Measurements from ENCODE around the gene ARMC10. TPM values are rescaled to one million over a fixed set of nuclear protein-coding genes. Genes with fewer than 3 reads are reported as not detected.
"Not testable (repeated sequence)": the region's sequence is repeated elsewhere in the genome, so short reads cannot be mapped to it uniquely, and the experiment has no call there.

The ARMC10 gene
- total and polyA plus RNA-seq, 9 of the 15 experiments (the other 6 are each of a cell fraction or from before 2014, with no cell fraction given) = 17.0 to 113 (median 72.6) TPM

DNA sequence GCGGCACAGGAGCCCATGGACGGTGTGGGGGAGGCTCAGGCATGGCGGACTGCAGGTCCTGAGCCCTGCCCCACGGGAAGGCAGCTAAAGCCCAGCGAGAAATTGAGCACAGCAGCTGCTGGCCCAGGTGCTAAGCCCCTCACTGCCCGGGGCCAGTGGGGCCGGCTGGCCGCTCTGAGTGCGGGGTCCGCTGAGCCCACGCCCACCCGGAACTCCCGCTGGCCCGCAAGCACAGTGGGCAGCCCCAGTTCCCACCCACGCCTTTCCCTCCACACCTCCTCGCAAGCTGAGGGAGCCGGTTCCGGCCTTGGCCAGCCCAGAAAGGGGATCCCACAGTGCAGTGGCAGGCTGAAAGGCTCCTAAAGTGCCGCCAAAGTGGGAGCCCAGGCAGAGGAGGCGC, 40.6 kb upstream of the ARMC10 start:
- BruUV-seq (replicated peaks); H3K36me3 ChIP-seq (ENCODE audit: control insufficient read depth, insufficient read depth, low read length); H3K9ac ChIP-seq (ENCODE audit: insufficient read depth in 1 of 2, low read depth in 2 of 2, low read length in 2 of 2); H3K4me2 ChIP-seq (ENCODE audit: insufficient read depth, low read length); H3K9me1 ChIP-seq (ENCODE audit: control insufficient read depth, insufficient read depth, low read length); in situ Hi-C loops (cut with MboI); H3K9me3 ChIP-seq (replicated peaks; ENCODE audit: control insufficient read depth, insufficient read depth, low read depth, low read length); intact Hi-C loops (cut with micrococcal nuclease); DNase-seq (ENCODE audit: extremely low read depth in 1 of 4, low spot score in 3 of 4); H3K79me2 ChIP-seq (ENCODE audit: control insufficient read depth, insufficient read depth, low read length); H4K20me1 ChIP-seq (replicated peaks; ENCODE audit: control insufficient read depth, insufficient read depth, low read length); H3K4me3 ChIP-seq; H3K27me3 ChIP-seq (ENCODE audit: control insufficient read depth in 2 of 2, insufficient read depth in 2 of 2, low read length in 2 of 2); POLR2A ChIA-PET; H2AFZ ChIP-seq (ENCODE audit: low read depth, low read length); ATAC-seq; CTCF ChIA-PET (ENCODE audit: low intra/inter-chr PET ratio); FAIRE-seq; H3K27ac ChIP-seq (ENCODE audit: extremely low read depth, low read depth, low read length): not testable (repeated sequence)
- WGBS (ENCODE audit: insufficient coverage, low coverage, missing lambda C conversion rate) = 80% methylated on average over 17 of the region's 20 CpGs
- H3K4me1 ChIP-seq (replicated peaks in 1 of 2; ENCODE audit: control insufficient read depth in 2 of 2, insufficient read depth in 2 of 2, low read length in 2 of 2) = peaks cover 6 to 15% of the 10 kb centered on the region in 2 experiments; a peak in 4 of 5 replicates

DNA sequence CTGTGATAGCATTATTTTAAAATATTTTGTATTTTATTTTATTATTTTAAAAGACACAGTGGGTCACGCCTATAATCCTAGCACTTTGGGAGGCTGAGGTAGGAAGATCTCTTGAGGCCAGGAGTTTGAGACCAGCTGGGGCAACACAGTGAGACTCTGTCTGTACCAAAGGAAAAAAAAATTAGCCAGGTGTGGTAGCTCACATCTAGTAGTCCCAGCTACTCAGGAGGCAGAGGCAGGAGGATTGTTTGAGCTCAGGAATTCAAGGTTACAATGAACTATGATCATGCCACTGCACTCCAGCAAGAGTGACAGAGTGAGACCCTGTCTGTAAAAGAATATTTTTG, 37.5 kb upstream of the ARMC10 start:
- DNase-seq (ENCODE audit: extremely low read depth in 1 of 4, low spot score in 3 of 4) = peak in 1 of 4 experiments; percentile 52
- intact Hi-C loops (cut with micrococcal nuclease) (loop anchor here (5.0 kb wide), 1 partner anchor 65 kb away; no protein-coding TSS in a partner anchor), in situ Hi-C loops (cut with MboI) (no loop called here)
- WGBS (ENCODE audit: insufficient coverage, low coverage, missing lambda C conversion rate) = 43% methylated on average over 1 of the region's 1 CpG
- no TSS peak for BruUV-seq (replicated peaks)
- FAIRE-seq = no peak
- peak; percentile 81 for ATAC-seq
- Histone ChIP-seq H3K9me1 (ENCODE audit: control insufficient read depth, insufficient read depth, low read length) (no peaks in the 10 kb centered on the region), H3K36me3 (ENCODE audit: control insufficient read depth, insufficient read depth, low read length) (no peaks in the 10 kb centered on the region), H4K20me1 (replicated peaks; ENCODE audit: control insufficient read depth, insufficient read depth, low read length) (no peaks in the 10 kb centered on the region), H3K79me2 (ENCODE audit: control insufficient read depth, insufficient read depth, low read length) (no peaks in the 10 kb centered on the region), H3K9ac (ENCODE audit: insufficient read depth in 1 of 2, low read depth in 2 of 2, low read length in 2 of 2) (peak overlapping the region; percentile 65 to 72; a peak in 3 of 4 replicates), H3K9me3 (replicated peaks; ENCODE audit: control insufficient read depth, insufficient read depth, low read depth, low read length) (no peaks in the 10 kb centered on the region), H2AFZ (ENCODE audit: low read depth, low read length) (peak overlapping the region; percentile 97), H3K27me3 (ENCODE audit: control insufficient read depth in 2 of 2, insufficient read depth in 2 of 2, low read length in 2 of 2) (no peaks in the 10 kb centered on the region), H3K4me3 (0 out of 2 replicates have a peak overlapping the region, but pooled peaks have one; percentile 29), H3K27ac (ENCODE audit: extremely low read depth, low read depth, low read length) (peak overlapping the region; percentile 82), H3K4me2 (ENCODE audit: insufficient read depth, low read length) (peak overlapping the region; percentile 86), H3K4me1 (replicated peaks in 1 of 2; ENCODE audit: control insufficient read depth in 2 of 2, insufficient read depth in 2 of 2, low read length in 2 of 2) (peaks cover 6 to 15% of the 10 kb centered on the region in 2 experiments; a peak in 4 of 5 replicates)
- POLR2A ChIA-PET = interaction anchor here (0.6 to 2.7 kb wide), 9 partner anchors 8 to 82 kb away, joined by 3 to 16 read pairs (median 3); no protein-coding TSS in a partner anchor
- TF ChIP-seq BCOR (IDR thresholded peaks at IDR 0.05) = peak; percentile 13; the same call in 1 of the 2 replicates
- 0 out of 2 replicates have a peak, but pooled peaks have one; percentile 30 for TF ChIP-seq ZNF384 (IDR thresholded peaks at IDR 0.05; ENCODE audit: low read depth, low read length)
- TF ChIP-seq ZKSCAN1 (IDR thresholded peaks at IDR 0.05; ENCODE audit: low read depth, low read length) = no peak
- CTCF ChIA-PET (ENCODE audit: low intra/inter-chr PET ratio) = no interaction called here

Measured in K562 (cell line).